BE2C (cell line): ENCODE measurements around the gene KEL.

Experiments
- DNase-seq: peaks from one replicate; pipeline ENCODE4 v3.0.0-alpha.2; 2020
- H3K27me3 ChIP-seq: fragments of 250-450 bp; sonication (Bioruptor Pico); 2 replicates; pipeline ENCODE4 v1.5.1; 2020; ENCODE audit warnings: mild to moderate bottlenecking
- H3K36me3 ChIP-seq: fragments of 250-450 bp; sonication (Bioruptor Pico); 2 replicates; pipeline ENCODE4 v1.5.1; 2020; ENCODE audit warnings: mild to moderate bottlenecking
- H3K4me1 ChIP-seq: fragments of 250-450 bp; sonication (Bioruptor Pico); 2 replicates; pipeline ENCODE4 v1.5.1; 2020
- H3K4me3 ChIP-seq: 2 replicates; pipeline ENCODE4 v1.5.1; 2011; ENCODE audit warnings: low read depth, low read length
- H3K9me3 ChIP-seq: fragments of 250-450 bp; sonication (Bioruptor Pico); 2 replicates; pipeline ENCODE4 v1.5.1; 2020
- CTCF ChIP-seq: IDR thresholded peaks from 2 replicates; pipeline ENCODE4 v1.5.1; 2012; ENCODE audit warnings: mild to moderate bottlenecking, low read depth, low read length

The KEL gene

GRCh38 chr7:142892951-142893350, 69.2 kb downstream of the KEL start:
- H3K36me3 ChIP-seq, result no peaks in the 10 kb centered on the region
- no peak overlapping the region for H3K4me3 ChIP-seq

GRCh38 chr7:142891490-142892082, 70.6 kb downstream of the KEL start:
- TF ChIP-seq CTCF, result no peak
- no peak overlapping the region for H3K4me3 ChIP-seq
- DNase-seq, result no peak
- no peaks in the 10 kb centered on the region for H3K36me3 ChIP-seq
- no peaks in the 10 kb centered on the region for H3K9me3 ChIP-seq
- H3K4me1 ChIP-seq, result no peaks in the 10 kb centered on the region
- no peaks in the 10 kb centered on the region for H3K27me3 ChIP-seq

More at GRCh38 chr7:142892951-142893350, 69.2 kb downstream of the KEL start:
- Histone ChIP-seq H3K4me1 (no peaks in the 10 kb centered on the region), H3K9me3 (no peaks in the 10 kb centered on the region), H3K27me3 (no peaks in the 10 kb centered on the region)
- TF ChIP-seq CTCF, result no peak
- DNase-seq, result no peak
